ENCODE data around the gene ARL8A. TPM values are rescaled to one million over a fixed set of nuclear protein-coding genes. Genes with fewer than 3 reads are reported as not detected.
A peak's percentile ranks its signal among the peaks of the same experiment; 100 is the strongest.

The ARL8A gene
- total RNA-seq, 1 experiment from 2014 or later: 29.0 TPM

GRCh38 chr1:202135221-202135721, 9.3 kb downstream of the ARL8A start:
- DNase-seq (ENCODE audit: low read depth): peak; percentile 73

- DNase-seq (ENCODE audit: low read depth): no peak
These were observed 9.8 kb downstream of the ARL8A start for GRCh38 chr1:202134645-202135172.

- DNase-seq (ENCODE audit: low read depth): no peak
These were observed 10.5 kb downstream of the ARL8A start for GRCh38 chr1:202133989-202134388.

GRCh38 chr1:202133496-202133895, 11.0 kb downstream of the ARL8A start:
- DNase-seq (ENCODE audit: low read depth): no peak

GRCh38 chr1:202133001-202133400, 11.5 kb downstream of the ARL8A start:
- no peak for DNase-seq (ENCODE audit: low read depth)

- DNase-seq (ENCODE audit: low read depth): no peak
These were observed 12.3 kb downstream of the ARL8A start for GRCh38 chr1:202131956-202132821.

- DNase-seq (ENCODE audit: low read depth): no peak
These were observed 13.6 kb downstream of the ARL8A start for GRCh38 chr1:202130816-202131522.

GRCh38 chr1:202130297-202130721, 14.2 kb downstream of the ARL8A start:
- DNase-seq (ENCODE audit: low read depth): no peak

- no peak for DNase-seq (ENCODE audit: low read depth)
These were observed 14.9 kb downstream of the ARL8A start for GRCh38 chr1:202129453-202130296.

- no peak for DNase-seq (ENCODE audit: low read depth)
These were observed 16.5 kb downstream of the ARL8A start for GRCh38 chr1:202127836-202128622.

GRCh38 chr1:202127061-202127460, 17.5 kb downstream of the ARL8A start:
- no peak for DNase-seq (ENCODE audit: low read depth)

- no peak for DNase-seq (ENCODE audit: low read depth)
These were observed 18.1 kb downstream of the ARL8A start for GRCh38 chr1:202126426-202126825.

GRCh38 chr1:202125611-202126010, 18.9 kb downstream of the ARL8A start:
- no peak for DNase-seq (ENCODE audit: low read depth)

- DNase-seq (ENCODE audit: low read depth): no peak
These were observed 20.4 kb downstream of the ARL8A start for GRCh38 chr1:202124142-202124541.

- no peak for DNase-seq (ENCODE audit: low read depth)
These were observed 21.2 kb downstream of the ARL8A start for GRCh38 chr1:202123336-202123813.

- no peak for DNase-seq (ENCODE audit: low read depth)
These were observed 21.8 kb downstream of the ARL8A start, which contains the start of gene GPR37L1 for GRCh38 chr1:202122639-202123335. TSS of gene GPR37L1 (plus strand) at chr1:202122917. CDS start at chr1:202122964, 47 bp downstream.

- no peak for DNase-seq (ENCODE audit: low read depth)
These were observed 23.5 kb downstream of the ARL8A start for GRCh38 chr1:202121006-202121405.

- DNase-seq (ENCODE audit: low read depth): no peak
These were observed 26.6 kb downstream of the ARL8A start for GRCh38 chr1:202117898-202118371.

- DNase-seq (ENCODE audit: low read depth): no peak
These were observed 28.2 kb downstream of the ARL8A start for GRCh38 chr1:202116287-202116686.
